IPS-20b (cell line): ENCODE data around the gene HEATR5B.
A peak's percentile ranks its signal among the peaks of the same experiment; 100 is the strongest.

Experiments
- H3K27ac ChIP-seq: one replicate; pipeline ENCODE4 v1.5.1; 2013; ENCODE audit warnings: low read length
- H3K27me3 ChIP-seq: 2 replicates; pipeline ENCODE4 v1.6.1; 2013; ENCODE audit warnings: mild to moderate bottlenecking, low read length, inconsistent platforms; ENCODE audit not compliant: insufficient read depth
- H3K36me3 ChIP-seq: 2 replicates; pipeline ENCODE4 v1.6.1; 2013; ENCODE audit warnings: low read depth, mild to moderate bottlenecking, inconsistent platforms, low read length, moderate library complexity; ENCODE audit not compliant: insufficient read depth
- H3K4me1 ChIP-seq: 2 replicates; pipeline ENCODE4 v1.6.1; 2013; ENCODE audit warnings: mild to moderate bottlenecking, control low read depth, inconsistent platforms, low read length, moderate library complexity; ENCODE audit not compliant: insufficient read depth
- H3K4me3 ChIP-seq: 2 replicates; pipeline ENCODE4 v1.5.1; 2013; ENCODE audit warnings: mild to moderate bottlenecking, low read length, inconsistent platforms
- H3K9ac ChIP-seq: 2 replicates; pipeline ENCODE4 v1.6.1; 2013; ENCODE audit warnings: low read depth, mild to moderate bottlenecking, inconsistent platforms, low read length, moderate library complexity
- H3K9me3 ChIP-seq: 2 replicates; pipeline ENCODE4 v1.6.1; 2013; ENCODE audit warnings: mild to moderate bottlenecking, low read depth, low read length, inconsistent platforms; ENCODE audit not compliant: insufficient read depth

HEATR5B gene

DNA sequence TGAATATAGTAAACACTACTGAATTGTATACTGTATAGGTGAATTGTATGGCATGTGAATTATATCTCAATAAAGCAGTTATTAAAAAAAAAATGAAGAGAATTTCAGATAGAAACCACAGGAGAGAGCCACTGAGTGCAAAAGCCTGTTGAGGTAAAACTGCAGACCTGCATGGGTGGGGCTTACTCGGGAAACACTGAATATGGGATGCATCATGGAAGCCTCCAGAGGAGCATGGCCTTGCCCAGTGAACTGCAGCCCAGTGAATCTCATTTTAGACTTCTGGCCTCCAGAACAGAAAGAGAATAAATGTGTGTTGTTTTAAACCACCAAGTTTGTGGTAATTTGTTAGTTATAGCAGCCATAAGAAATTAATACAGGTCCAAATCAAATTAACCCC lies 15.9 kb upstream of the HEATR5B start:
- Histone ChIP-seq H3K36me3 (peaks cover 8% of the 10 kb centered on the region; the same call in 1 of the 2 replicates), H3K9ac (no peak overlapping the region), H3K27ac (no peak overlapping the region), H3K4me3 (no peak overlapping the region), H3K4me1 (peaks cover 4% of the 10 kb centered on the region; the same call in 1 of the 2 replicates), H3K27me3 (no peaks in the 10 kb centered on the region), H3K9me3 (no peaks in the 10 kb centered on the region)

DNA sequence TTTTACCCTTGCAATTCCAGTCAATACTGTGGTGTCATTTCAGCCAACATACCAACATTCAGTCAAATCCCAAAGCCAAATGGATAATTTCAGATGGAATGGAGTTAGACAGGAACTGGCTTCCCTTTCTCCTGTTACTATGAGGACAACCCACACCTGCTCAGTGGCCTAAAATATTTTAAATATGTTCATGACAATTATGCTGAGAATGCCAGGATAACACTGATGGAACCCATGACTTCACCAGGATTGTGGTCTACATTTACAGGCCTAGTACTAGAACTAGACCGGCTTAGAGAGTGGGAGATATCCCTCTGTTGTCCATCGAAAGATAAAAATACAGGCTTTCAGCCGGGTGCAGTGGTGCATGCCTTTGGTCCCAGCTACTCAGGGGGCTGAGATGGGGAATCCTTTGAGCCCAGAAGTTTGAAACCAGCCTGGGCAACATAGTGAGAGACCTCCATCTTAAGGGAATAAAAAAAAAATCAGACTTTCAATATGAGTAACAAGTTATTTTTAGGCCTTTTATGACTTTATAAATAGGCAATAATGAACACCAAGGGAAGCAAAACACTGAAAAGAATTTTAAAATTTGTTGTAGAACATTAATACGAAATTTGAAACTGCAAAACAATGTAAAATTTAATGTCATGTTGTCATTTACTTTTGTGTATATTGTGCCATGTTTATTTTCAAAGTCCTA lies 14.4 kb upstream of the HEATR5B start:
- Histone ChIP-seq H3K4me1 (no peaks in the 10 kb centered on the region), H3K27ac (no peak overlapping the region), H3K4me3 (no peak overlapping the region), H3K27me3 (no peaks in the 10 kb centered on the region), H3K9ac (no peak overlapping the region), H3K36me3 (peaks cover 16% of the 10 kb centered on the region; the same call in 1 of the 2 replicates), H3K9me3 (no peaks in the 10 kb centered on the region)

DNA sequence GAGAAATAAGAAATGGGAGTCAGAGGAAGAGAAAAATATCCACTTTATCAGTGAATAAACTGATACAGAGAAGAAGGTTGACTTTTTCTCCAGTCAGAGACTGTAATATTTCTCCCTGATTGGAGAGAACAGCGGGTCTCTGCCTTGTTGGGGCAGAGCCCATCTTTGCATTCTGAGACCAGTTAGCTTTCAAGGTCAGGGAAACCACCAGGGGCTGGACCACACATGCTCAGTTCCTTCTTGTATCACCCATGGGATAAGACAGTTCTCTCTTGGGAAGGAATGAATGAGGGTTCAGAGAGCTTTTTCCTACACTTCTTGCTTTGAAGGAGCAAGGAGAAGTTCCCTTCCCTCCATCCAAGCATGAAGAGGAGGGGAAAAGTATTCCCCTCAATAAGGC lies 12.4 kb upstream of the HEATR5B start:
- H3K4me1 ChIP-seq: no peaks in the 10 kb centered on the region
- no peaks in the 10 kb centered on the region for H3K9me3 ChIP-seq
- H3K27ac ChIP-seq: no peak overlapping the region
- H3K9ac ChIP-seq: no peak overlapping the region
- H3K27me3 ChIP-seq: no peaks in the 10 kb centered on the region
- H3K4me3 ChIP-seq: no peak overlapping the region
- peaks cover 12% of the 10 kb centered on the region; the same call in 1 of the 2 replicates for H3K36me3 ChIP-seq

DNA sequence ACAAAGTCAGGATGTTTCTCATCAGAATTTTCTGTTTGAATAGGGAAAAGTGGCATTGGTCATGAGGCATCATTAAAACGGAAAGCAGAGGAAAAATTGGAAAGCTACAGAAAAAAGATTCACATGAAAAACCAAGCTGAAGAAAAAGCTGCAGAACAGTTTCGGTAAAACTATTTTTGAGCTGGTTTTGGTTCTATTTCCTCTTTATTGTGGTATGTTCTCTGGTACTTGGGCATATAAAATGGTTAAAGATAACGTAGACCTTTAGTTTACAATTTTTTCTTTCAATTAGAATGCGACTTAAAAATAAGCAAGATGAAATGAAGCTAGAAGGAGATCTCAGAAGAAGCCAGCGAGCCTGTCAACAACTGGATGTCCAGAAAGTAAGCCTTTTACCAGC lies 7.7 kb upstream of the HEATR5B start:
- H3K27ac ChIP-seq: no peak overlapping the region

DNA sequence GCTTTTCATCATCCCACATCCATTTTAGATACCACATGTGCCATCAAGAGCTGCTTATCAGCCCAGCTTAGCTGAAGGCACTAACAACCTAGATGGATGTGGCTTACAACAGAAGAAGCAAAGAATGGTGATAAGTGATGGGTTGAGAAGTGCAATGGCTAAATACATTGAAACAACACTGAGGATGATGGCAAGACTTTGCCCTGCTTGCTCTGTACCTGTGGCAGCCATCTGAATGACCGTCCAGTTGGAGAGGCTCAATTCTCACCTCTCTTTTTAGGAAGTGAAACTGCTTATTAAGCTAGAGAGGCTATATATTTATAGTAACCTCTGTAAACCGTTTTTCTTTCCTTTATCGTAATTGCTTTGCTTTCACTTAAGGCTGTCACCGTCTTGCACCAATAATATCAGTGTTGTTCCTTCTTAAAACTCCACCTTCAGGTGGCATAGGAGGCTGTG lies 5.9 kb upstream of the HEATR5B start:
- H3K27me3 ChIP-seq: no peaks in the 10 kb centered on the region
- H3K9ac ChIP-seq: no peak overlapping the region
- H3K4me3 ChIP-seq: no peak overlapping the region
- H3K36me3 ChIP-seq: peaks cover 8% of the 10 kb centered on the region; the same call in 1 of the 2 replicates
- no peaks in the 10 kb centered on the region for H3K4me1 ChIP-seq
- H3K27ac ChIP-seq: no peak overlapping the region
- H3K9me3 ChIP-seq: no peaks in the 10 kb centered on the region

More for the DNA sequence above, 7.7 kb upstream of the HEATR5B start:
- H3K4me3 ChIP-seq: no peak overlapping the region
- H3K9ac ChIP-seq: no peak overlapping the region
- H3K4me1 ChIP-seq: no peaks in the 10 kb centered on the region
- no peaks in the 10 kb centered on the region for H3K9me3 ChIP-seq
- peaks cover 12% of the 10 kb centered on the region; the same call in 1 of the 2 replicates for H3K36me3 ChIP-seq
- H3K27me3 ChIP-seq: no peaks in the 10 kb centered on the region

DNA sequence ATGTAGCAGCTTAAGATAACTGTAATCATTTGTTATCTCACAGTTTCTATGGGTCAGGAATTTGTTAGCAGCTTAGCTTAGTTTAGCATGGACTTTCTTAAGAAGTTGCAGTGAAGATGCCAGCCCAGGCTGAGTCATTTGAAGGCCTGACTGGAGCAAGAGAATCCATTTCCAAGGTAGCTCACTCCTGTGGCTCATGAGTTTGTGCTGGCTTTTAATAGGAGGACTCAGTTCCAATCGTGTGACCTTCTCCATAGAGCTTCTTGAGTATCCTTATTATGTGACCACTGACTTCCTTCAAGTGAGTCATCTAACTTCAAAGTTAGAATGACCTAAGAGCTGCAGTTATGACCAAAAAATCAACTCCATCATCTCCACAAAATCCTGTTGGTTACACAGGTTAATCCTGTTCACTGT lies 1.6 kb upstream of the HEATR5B start:
- H3K36me3 ChIP-seq: peaks cover 8% of the 10 kb centered on the region; the same call in 1 of the 2 replicates
- H3K27ac ChIP-seq: no peak overlapping the region
- no peaks in the 10 kb centered on the region for H3K9me3 ChIP-seq
- H3K4me1 ChIP-seq: no peaks in the 10 kb centered on the region
- no peak overlapping the region for H3K4me3 ChIP-seq
- H3K9ac ChIP-seq: no peak overlapping the region
- no peaks in the 10 kb centered on the region for H3K27me3 ChIP-seq

DNA sequence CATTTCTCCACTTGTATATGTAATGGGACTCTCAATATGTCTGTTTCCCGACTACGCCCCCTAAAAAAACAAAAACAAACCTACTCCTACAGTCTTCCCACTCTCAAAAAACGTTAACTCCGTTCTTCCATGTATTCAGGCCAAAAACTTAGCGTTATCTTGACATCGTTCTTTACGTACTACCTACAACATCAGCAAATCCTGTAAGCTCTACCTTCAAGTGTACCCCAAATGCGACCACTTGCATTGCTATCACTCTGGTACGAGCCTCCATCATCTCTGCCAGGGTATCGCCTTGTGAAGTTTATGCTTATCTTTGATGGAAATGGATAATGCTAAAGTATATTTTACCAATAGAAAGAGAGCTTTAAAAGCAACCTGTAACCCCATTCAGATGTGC lies 625 bp upstream of the HEATR5B start:
- Histone ChIP-seq H3K27me3 (no peaks in the 10 kb centered on the region), H3K36me3 (peaks cover 13% of the 10 kb centered on the region), H3K9ac (peak overlapping the region; percentile 50; the same call in 1 of the 2 replicates), H3K27ac (no peak overlapping the region), H3K4me1 (no peaks in the 10 kb centered on the region), H3K4me3 (peak overlapping the region; percentile 92), H3K9me3 (no peaks in the 10 kb centered on the region)

DNA sequence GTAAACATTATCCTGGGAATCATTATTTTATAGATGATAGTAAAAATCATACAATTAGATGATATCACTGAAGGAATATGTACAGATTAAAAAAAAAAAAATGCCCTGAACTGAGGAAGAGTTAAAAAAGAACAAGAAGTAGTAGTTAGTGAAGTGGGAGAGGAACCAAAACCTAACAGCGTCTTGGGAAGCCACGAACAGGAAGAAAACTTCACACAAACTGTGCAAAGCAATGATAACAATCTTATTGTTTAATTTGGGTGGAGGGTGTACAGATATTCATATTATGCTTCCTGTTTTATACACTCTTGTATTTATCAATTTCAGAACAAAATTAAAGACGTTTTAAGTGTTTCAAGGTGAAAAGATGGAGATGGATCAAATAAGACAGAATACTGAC lies 3.5 kb downstream of the HEATR5B start:
- Histone ChIP-seq H3K27me3 (no peaks in the 10 kb centered on the region), H3K36me3 (peaks cover 36% of the 10 kb centered on the region), H3K9me3 (no peaks in the 10 kb centered on the region), H3K4me3 (no peak overlapping the region), H3K27ac (no peak overlapping the region), H3K4me1 (no peaks in the 10 kb centered on the region), H3K9ac (no peak overlapping the region)

DNA sequence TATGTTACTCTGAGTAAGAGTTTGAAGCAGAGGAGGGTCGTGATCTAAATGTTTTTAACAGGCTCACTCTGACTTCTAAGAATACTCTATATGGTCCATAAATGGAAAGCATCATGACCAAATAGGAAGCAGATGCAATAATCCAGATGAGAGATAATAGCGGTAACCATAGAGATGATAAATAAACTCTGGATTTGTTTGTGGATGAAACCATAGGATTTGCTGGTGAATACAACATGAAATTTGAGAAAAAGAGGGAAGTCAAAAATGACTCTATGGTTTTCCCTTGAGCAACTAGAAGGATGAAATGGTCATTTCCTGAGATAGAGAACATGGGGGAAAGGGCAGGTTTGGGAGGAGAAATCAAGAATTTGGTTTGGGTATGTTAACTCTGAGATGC lies 3.9 kb downstream of the HEATR5B start:
- Histone ChIP-seq H3K9ac (no peak overlapping the region), H3K36me3 (peaks cover 39% of the 10 kb centered on the region), H3K27ac (no peak overlapping the region), H3K4me1 (no peaks in the 10 kb centered on the region), H3K4me3 (no peak overlapping the region), H3K9me3 (no peaks in the 10 kb centered on the region), H3K27me3 (no peaks in the 10 kb centered on the region)

DNA sequence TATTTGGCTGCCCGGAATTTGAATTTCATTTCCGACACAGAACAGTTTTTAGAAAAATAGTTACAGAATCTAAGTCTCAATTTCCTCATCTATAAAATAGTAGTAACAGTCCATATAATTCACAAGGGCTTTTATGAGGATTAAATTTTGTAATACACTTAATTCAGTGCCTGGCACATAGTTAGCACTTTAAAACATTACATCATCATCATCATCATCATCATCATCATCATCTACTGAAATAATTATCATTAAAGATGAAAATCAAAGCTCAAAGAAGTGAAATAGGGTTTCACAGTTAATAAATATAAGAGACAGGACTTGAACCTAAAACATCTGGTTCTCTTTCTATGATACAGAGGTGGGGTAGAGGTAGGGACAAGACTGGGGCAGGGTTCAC lies 13.2 kb downstream of the HEATR5B start:
- H3K4me3 ChIP-seq: no peak overlapping the region

DNA sequence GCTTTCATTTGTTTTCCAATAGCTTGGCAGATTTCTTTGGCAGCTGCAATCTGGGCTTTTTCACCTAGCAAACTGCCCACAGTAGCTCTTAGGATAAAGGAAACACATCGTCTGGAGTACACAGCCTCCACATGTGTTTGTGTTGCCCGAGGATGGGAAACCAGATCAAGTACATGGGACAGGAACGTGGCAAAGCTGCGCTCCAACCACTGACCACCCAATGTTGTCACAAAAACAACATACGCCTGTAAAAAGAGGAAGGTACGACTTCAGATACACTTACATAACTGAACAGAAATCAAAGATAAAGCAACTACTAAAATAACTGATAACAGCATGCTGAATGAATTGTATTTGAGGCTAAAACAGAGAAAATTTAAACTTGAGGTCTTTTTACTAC lies 15.5 kb downstream of the HEATR5B start:
- Histone ChIP-seq H3K27me3 (no peaks in the 10 kb centered on the region), H3K27ac (no peak overlapping the region), H3K9me3 (no peaks in the 10 kb centered on the region), H3K36me3 (peaks cover 39% of the 10 kb centered on the region), H3K4me1 (no peaks in the 10 kb centered on the region), H3K9ac (no peak overlapping the region), H3K4me3 (no peak overlapping the region)

More for the DNA sequence above, 13.2 kb downstream of the HEATR5B start:
- Histone ChIP-seq H3K9me3 (no peaks in the 10 kb centered on the region), H3K27me3 (no peaks in the 10 kb centered on the region), H3K4me1 (no peaks in the 10 kb centered on the region), H3K27ac (no peak overlapping the region), H3K36me3 (peaks cover 37% of the 10 kb centered on the region), H3K9ac (no peak overlapping the region)

DNA sequence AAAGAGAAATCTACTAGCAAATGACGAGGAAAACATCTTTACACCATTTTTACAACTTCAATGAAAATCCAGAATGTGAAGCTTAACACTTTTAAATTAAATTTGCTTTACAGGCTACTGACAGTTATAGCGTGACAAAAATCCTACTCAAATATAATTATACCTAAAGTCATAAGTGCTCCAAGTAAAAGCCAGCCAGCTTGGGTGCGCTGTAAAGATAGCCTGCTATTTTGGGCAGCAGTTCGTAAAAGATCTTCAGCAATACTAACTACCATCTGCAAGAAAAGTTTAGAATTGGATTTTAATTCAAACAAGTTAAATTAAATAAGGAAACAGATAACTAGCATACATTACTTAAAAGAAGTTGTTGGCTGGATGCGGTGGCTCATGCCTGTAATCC lies 22.4 kb downstream of the HEATR5B start:
- Histone ChIP-seq H3K4me3 (no peak overlapping the region), H3K27ac (no peak overlapping the region), H3K9ac (no peak overlapping the region), H3K4me1 (no peaks in the 10 kb centered on the region), H3K9me3 (no peaks in the 10 kb centered on the region), H3K36me3 (peaks cover 44% of the 10 kb centered on the region), H3K27me3 (no peaks in the 10 kb centered on the region)
